HFFc6 (cell line): Measurements from ENCODE around the gene ESRRB. TPM values are rescaled to one million over a fixed set of nuclear protein-coding genes. Genes with fewer than 3 reads are reported as not detected.
A peak's percentile ranks its signal among the peaks of the same experiment; 100 is the strongest.

ENCODE experiments used
- DNase-seq: peaks from one replicate; pipeline ENCODE4 v3.0.0-alpha.2; 2018
- H3K27ac Mint-ChIP-seq: 2 replicates; pipeline ENCODE4 v1.8.0; 2020; ENCODE audit warnings: mild to moderate bottlenecking, mixed read lengths
- H3K27me3 Mint-ChIP-seq: 2 replicates; pipeline ENCODE4 v1.8.0; 2021; ENCODE audit warnings: mild to moderate bottlenecking, moderate library complexity, mixed read lengths; ENCODE audit not compliant: insufficient read depth
- H3K36me3 Mint-ChIP-seq: 2 replicates; pipeline ENCODE4 v1.8.0; 2021; ENCODE audit warnings: low read depth, mixed read lengths
- H3K4me1 Mint-ChIP-seq: 2 replicates; pipeline ENCODE4 v1.8.0; 2020; ENCODE audit warnings: low read depth, mixed read lengths
- H3K4me3 Mint-ChIP-seq: 2 replicates; pipeline ENCODE4 v1.8.0; 2020; ENCODE audit warnings: mild to moderate bottlenecking, moderate library complexity, mixed read lengths
- H3K9me3 Mint-ChIP-seq: 2 replicates; pipeline ENCODE4 v1.8.0; 2020; ENCODE audit warnings: mild to moderate bottlenecking, mixed read lengths
- CTCF ChIP-seq: fragments of 200-600 bp; sonication (generic); IDR thresholded peaks from 2 replicates; pipeline ENCODE4 v1.5.0; 2021; ENCODE audit warnings: antibody characterized with exemption, mild to moderate bottlenecking
- total RNA-seq, 6 experiments: library from RNA; stranded (reverse); fragmentation: NEBNext Ultra II Directional; extraction: Animal tissue kit (Norgen Biotek cat#: 25700); gene quantifications; 2 replicates in 1 of 6; 3 replicates in 5 of 6; pipeline ENCODE4 v1.2.3, GENCODE V29; 2021

ESRRB gene
- total RNA-seq, 6 experiments from 2014 or later = not detected

GRCh38 chr14:76355771-76356170 is 20.2 kb upstream of the ESRRB start:
- Mint-ChIP-seq H3K36me3 (no peaks in the 10 kb centered on the region), H3K27ac (no peak overlapping the region), H3K4me3 (no peak overlapping the region), H3K9me3 (no peaks in the 10 kb centered on the region), H3K4me1 (no peaks in the 10 kb centered on the region), H3K27me3 (peaks cover 19% of the 10 kb centered on the region)
- no peak for DNase-seq
- no peak for TF ChIP-seq CTCF

DNA sequence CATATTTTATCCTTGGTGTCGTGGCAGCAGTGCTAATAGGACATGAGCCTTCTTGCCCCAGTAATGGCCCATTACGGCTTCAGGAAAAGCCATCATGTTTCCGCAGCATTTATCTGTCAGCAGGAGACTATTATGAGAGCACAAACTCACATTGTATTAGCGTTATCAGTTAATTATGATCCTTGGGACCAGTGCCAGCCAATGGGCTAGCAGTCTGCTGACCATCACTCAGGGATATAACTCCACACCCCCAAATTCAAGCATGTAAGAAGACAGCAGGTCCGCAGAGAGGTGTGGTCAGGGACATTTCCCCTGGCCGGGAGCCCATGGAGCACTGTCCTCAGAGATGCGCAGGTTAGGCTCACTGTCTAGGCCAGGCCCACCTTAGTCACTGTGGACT is 4.9 kb upstream of the ESRRB start:
- H3K4me1 Mint-ChIP-seq = peaks cover 1% of the 10 kb centered on the region
- H3K36me3 Mint-ChIP-seq = no peaks in the 10 kb centered on the region
- no peak overlapping the region for H3K4me3 Mint-ChIP-seq
- H3K27me3 Mint-ChIP-seq = peaks cover 60% of the 10 kb centered on the region
- no peak for TF ChIP-seq CTCF
- DNase-seq = no peak
- H3K27ac Mint-ChIP-seq = no peak overlapping the region
- no peaks in the 10 kb centered on the region for H3K9me3 Mint-ChIP-seq

DNA sequence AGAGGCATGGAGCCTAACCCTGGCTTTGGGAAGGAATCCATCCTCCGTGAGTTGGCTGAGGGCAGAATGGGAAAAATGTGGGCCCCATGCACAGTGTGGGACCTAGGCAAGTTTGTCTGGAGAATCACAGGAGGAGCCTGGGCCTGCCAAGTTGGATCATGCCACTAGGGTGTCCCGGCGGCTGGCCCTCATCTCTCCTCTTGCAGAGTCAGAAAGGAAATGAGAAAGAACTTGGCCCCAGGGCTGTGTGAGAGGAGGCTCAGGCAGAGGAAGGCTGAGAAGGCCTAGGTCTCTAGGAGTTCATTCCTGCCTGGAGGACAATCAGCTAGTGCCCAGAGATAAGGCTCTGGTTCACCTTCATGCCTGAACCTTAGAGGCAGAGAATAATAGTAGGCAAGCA is 2.5 kb upstream of the ESRRB start:
- Mint-ChIP-seq H3K9me3 (no peaks in the 10 kb centered on the region), H3K27me3 (peaks cover 53% of the 10 kb centered on the region), H3K4me3 (no peak overlapping the region), H3K36me3 (no peaks in the 10 kb centered on the region), H3K27ac (no peak overlapping the region), H3K4me1 (peaks cover 7% of the 10 kb centered on the region)
- TF ChIP-seq CTCF = 0 out of 2 replicates have a peak, but pooled peaks have one; percentile 18
- DNase-seq = no peak

DNA sequence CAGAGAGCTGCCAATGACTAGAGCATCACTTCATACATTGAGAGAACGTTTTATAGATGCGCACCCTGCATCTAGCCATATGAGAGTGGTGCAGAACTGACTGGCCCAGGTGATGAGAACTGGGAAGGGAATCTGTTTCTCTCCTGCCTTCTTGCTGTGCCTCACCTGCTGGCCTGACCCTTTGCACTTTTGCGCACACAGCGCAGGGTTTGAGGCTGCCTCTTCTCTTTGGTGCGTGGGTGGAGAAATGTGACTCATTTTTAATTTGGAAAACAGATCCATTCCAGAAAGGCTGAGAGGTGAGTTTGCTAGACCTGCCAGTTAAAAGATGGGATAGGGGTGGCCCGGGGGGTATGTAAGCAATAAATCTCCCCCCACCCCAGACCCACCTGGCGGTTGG is 453 bp upstream of the ESRRB start:
- H3K27ac Mint-ChIP-seq = no peak overlapping the region
- no peak for DNase-seq
- H3K36me3 Mint-ChIP-seq = no peaks in the 10 kb centered on the region
- peaks cover 7% of the 10 kb centered on the region for H3K4me1 Mint-ChIP-seq
- no peak overlapping the region for H3K4me3 Mint-ChIP-seq
- no peak for TF ChIP-seq CTCF
- no peaks in the 10 kb centered on the region for H3K9me3 Mint-ChIP-seq
- H3K27me3 Mint-ChIP-seq = peaks cover 60% of the 10 kb centered on the region

DNA sequence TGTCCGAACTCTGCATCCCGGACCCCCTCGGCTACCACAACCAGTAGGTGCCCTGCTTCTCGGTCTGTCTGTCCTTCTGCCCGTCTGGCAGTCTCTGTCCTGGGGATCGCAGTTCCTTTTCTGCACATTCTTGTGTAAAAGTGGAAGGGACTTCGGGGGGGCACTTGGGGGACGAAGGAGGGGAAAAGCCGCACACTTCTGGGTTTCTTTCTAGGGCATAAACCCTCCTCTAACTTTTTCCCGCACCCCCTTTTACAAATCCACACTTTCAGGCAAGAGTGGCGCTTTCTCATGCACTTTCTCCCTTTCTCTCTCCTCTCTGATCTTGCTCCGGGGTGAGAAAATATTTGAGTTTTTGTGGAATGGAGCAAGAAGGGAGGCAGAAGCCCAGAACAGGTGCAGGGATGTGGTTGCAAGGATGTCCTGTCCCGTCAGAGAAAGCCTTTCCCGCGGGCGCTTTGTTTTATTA is 506 bp downstream of the ESRRB start:
- Mint-ChIP-seq H3K27me3 (peaks cover 64% of the 10 kb centered on the region), H3K27ac (no peak overlapping the region), H3K36me3 (no peaks in the 10 kb centered on the region), H3K4me1 (peaks cover 7% of the 10 kb centered on the region), H3K9me3 (no peaks in the 10 kb centered on the region), H3K4me3 (peak overlapping the region; percentile 78)
- no peak for DNase-seq
- no peak for TF ChIP-seq CTCF
